GM10248 (cell line): ENCODE measurements around the gene XPO4.
"Not testable (repeated sequence)": the region's sequence is repeated elsewhere in the genome, so short reads cannot be mapped to it uniquely, and the experiment has no call there.

Source experiments
- CTCF ChIA-PET: fragments of 300-600 bp; sonication (Branson Sonifier 250); formaldehyde crosslinking; extraction: SDS; loops from one replicate; lab custom pipeline; 2021; ENCODE audit warnings: antibody characterized with exemption; lab: Yijun Ruan, JAX
- POLR2A ChIA-PET: fragments of 350-650 bp; sonication (Branson Sonifier 250); formaldehyde crosslinking; extraction: SDS; loops from one replicate; lab custom pipeline; 2020; ENCODE audit warnings: antibody characterized with exemption; lab: Yijun Ruan, JAX
- DNase-seq: peaks from one replicate; pipeline ENCODE4 v3.0.0; 2012; ENCODE audit errors: extremely low spot score
- CTCF ChIP-seq: IDR thresholded peaks from 2 replicates; pipeline ENCODE4 v1.5.1; 2012; ENCODE audit warnings: mild to moderate bottlenecking, low read depth; ENCODE audit errors: extremely low read depth, missing control alignments, control extremely low read depth

The XPO4 gene

GRCh38 chr13:20767309-20767943 lies 135.1 kb downstream of the XPO4 start:
- CTCF ChIA-PET: interaction anchor here (1.8 to 2.2 kb wide), 3 partner anchors 11 to 271 kb away, joined by 4 to 5 read pairs (median 5); no protein-coding TSS in a partner anchor
- POLR2A ChIA-PET: interaction anchor here (0.7 kb wide), 1 partner anchor 480 kb away, joined by 5 read pairs; no protein-coding TSS in a partner anchor

GRCh38 chr13:20760872-20761271 lies 141.7 kb downstream of the XPO4 start:
- DNase-seq: no peak
- ChIA-PET POLR2A (no interaction called here), CTCF (no interaction called here)
- TF ChIP-seq CTCF: no peak

More at GRCh38 chr13:20767309-20767943, 135.1 kb downstream of the XPO4 start:
- no peak for TF ChIP-seq CTCF
- no peak for DNase-seq

- CTCF ChIA-PET: no interaction called here
- no peak for DNase-seq
- POLR2A ChIA-PET: no interaction called here
- no peak for TF ChIP-seq CTCF
These were observed 148.5 kb downstream of the XPO4 start for GRCh38 chr13:20754009-20754408.

GRCh38 chr13:20749377-20749776 lies 153.2 kb downstream of the XPO4 start:
- CTCF ChIA-PET: interaction anchor here (0.8 to 1.8 kb wide), 3 partner anchors 9 to 35 kb away, joined by 3 to 5 read pairs (median 4); no protein-coding TSS in a partner anchor
- TF ChIP-seq CTCF: no peak
- POLR2A ChIA-PET: no interaction called here

GRCh38 chr13:20743830-20744404 lies 158.6 kb downstream of the XPO4 start:
- CTCF ChIA-PET, POLR2A ChIA-PET, DNase-seq: not testable (repeated sequence)

More at GRCh38 chr13:20749377-20749776, 153.2 kb downstream of the XPO4 start:
- DNase-seq: no peak

- DNase-seq: no peak
- POLR2A ChIA-PET: no interaction called here
- CTCF ChIA-PET: interaction anchor here (0.9 kb wide), 1 partner anchor 10 kb away, joined by 3 read pairs; no protein-coding TSS in a partner anchor
These were observed 162.5 kb downstream of the XPO4 start for GRCh38 chr13:20740021-20740420.

More at GRCh38 chr13:20740021-20740420, 162.5 kb downstream of the XPO4 start:
- no peak for TF ChIP-seq CTCF
